ENCODE measurements around the gene TCL1B.

DNA sequence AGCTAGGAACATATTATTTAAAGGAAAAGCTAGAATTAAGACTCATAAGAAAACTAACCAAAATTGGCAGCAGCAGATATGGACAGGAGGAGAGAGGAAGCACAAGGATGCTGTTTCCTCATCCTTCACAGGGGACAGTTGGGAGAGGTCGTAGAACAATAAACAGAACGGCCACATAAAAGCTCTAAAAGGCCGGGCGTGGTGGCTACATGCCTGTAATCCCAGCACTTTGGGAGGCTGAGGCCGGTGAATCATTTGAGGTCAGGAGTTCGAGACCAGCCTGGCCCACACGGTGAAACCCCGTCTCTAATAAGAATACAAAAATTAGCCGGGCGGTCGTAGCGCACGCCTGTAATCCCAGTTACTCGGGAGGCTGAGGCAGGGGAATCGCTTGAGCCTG, 10.5 kb downstream of the TCL1B start:
- TF ChIP-seq EZH2 (IDR thresholded peaks at IDR 0.05; ENCODE audit: insufficient read depth, poor library complexity, severe bottlenecking) (no peak), EZH2phosphoT487 (IDR thresholded peaks at IDR 0.05; ENCODE audit: insufficient read depth, low read depth) (no peak)
